Ishikawa (cell line): ENCODE measurements around the gene AGK.
A peak's percentile ranks its signal among the peaks of the same experiment; 100 is the strongest.

ENCODE experiments used
- CEBPB ChIP-seq: IDR thresholded peaks from 2 replicates; pipeline ENCODE4 v1.6.1; 2012
- CREB1 ChIP-seq: IDR thresholded peaks from 2 replicates; pipeline ENCODE4 v1.6.1; 2012; ENCODE audit warnings: low read depth
- EGR1 ChIP-seq: IDR thresholded peaks from 2 replicates; pipeline ENCODE4 v1.6.1; 2012
- EP300 ChIP-seq: IDR thresholded peaks from 2 replicates; pipeline ENCODE4 v1.6.1; 2012; ENCODE audit warnings: borderline replicate concordance
- FOXM1 ChIP-seq: IDR thresholded peaks from 2 replicates; pipeline ENCODE4 v1.6.1; 2012; ENCODE audit warnings: low read depth, borderline replicate concordance
- NFIC ChIP-seq: IDR thresholded peaks from 2 replicates; pipeline ENCODE4 v1.6.1; 2012
- RAD21 ChIP-seq: IDR thresholded peaks from 2 replicates; pipeline ENCODE4 v1.6.1; 2012; ENCODE audit warnings: low read depth
- TAF1 ChIP-seq: IDR thresholded peaks from 2 replicates; pipeline ENCODE4 v1.6.1; 2012; ENCODE audit warnings: low read depth, mild to moderate bottlenecking
- TCF12 ChIP-seq: IDR thresholded peaks from 2 replicates; pipeline ENCODE4 v1.6.1; 2012; ENCODE audit warnings: low read depth
- TEAD4 ChIP-seq: IDR thresholded peaks from 2 replicates; pipeline ENCODE4 v1.6.1; 2012
- YY1 ChIP-seq: IDR thresholded peaks from 2 replicates; pipeline ENCODE4 v1.6.1; 2012; ENCODE audit warnings: low read depth
- ZBTB7A ChIP-seq: IDR thresholded peaks from 2 replicates; pipeline ENCODE4 v1.6.1; 2012; ENCODE audit warnings: low read depth
- TF ChIP-seq, protein P1 (sequence below): IDR thresholded peaks from 2 replicates; pipeline ENCODE4 v1.6.1; 2012
- TF ChIP-seq, protein P2 (sequence below): IDR thresholded peaks from 2 replicates; pipeline ENCODE4 v1.6.1; 2012; ENCODE audit warnings: low read depth, mild to moderate bottlenecking
- TF ChIP-seq, protein P3 (sequence below): IDR thresholded peaks from 2 replicates; pipeline ENCODE4 v1.6.1; 2012

AGK gene

DNA sequence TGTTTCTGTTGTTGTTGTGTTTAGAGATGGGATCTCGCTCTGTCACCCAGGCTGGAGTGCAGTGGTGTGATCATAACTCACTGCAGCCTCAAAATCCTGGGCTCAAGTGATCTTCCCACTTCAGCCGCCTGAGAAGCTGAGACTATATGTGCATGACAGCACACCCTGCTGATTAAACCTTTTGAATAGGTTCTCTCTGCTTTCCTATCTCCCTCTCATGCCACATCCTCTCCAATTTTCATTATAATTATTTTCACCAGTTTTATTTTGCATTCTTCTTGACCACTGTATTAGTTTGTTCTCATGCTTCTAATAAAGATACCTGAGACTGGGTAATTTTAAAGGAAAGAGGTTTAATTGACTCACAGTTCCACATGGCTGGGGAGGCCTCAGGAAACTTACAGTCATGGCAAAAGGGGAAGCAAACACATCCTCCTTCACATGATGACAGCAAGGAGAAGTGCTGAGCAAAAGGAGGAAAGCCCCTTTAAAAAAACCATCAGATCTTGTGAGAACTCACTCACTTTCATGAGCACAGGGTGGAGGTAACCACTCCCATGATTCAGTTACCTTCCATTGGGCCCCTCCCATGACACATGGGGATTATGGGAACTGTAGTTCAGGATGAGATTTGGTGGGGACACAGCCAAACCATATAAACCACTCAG lies 12.9 kb downstream of the AGK start:
- TF ChIP-seq, protein P1, sequence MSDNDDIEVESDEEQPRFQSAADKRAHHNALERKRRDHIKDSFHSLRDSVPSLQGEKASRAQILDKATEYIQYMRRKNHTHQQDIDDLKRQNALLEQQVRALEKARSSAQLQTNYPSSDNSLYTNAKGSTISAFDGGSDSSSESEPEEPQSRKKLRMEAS = no peak
- no peak for TF ChIP-seq TEAD4
- no peak for TF ChIP-seq RAD21
- TF ChIP-seq, protein P2, sequence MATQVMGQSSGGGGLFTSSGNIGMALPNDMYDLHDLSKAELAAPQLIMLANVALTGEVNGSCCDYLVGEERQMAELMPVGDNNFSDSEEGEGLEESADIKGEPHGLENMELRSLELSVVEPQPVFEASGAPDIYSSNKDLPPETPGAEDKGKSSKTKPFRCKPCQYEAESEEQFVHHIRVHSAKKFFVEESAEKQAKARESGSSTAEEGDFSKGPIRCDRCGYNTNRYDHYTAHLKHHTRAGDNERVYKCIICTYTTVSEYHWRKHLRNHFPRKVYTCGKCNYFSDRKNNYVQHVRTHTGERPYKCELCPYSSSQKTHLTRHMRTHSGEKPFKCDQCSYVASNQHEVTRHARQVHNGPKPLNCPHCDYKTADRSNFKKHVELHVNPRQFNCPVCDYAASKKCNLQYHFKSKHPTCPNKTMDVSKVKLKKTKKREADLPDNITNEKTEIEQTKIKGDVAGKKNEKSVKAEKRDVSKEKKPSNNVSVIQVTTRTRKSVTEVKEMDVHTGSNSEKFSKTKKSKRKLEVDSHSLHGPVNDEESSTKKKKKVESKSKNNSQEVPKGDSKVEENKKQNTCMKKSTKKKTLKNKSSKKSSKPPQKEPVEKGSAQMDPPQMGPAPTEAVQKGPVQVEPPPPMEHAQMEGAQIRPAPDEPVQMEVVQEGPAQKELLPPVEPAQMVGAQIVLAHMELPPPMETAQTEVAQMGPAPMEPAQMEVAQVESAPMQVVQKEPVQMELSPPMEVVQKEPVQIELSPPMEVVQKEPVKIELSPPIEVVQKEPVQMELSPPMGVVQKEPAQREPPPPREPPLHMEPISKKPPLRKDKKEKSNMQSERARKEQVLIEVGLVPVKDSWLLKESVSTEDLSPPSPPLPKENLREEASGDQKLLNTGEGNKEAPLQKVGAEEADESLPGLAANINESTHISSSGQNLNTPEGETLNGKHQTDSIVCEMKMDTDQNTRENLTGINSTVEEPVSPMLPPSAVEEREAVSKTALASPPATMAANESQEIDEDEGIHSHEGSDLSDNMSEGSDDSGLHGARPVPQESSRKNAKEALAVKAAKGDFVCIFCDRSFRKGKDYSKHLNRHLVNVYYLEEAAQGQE = no peak
- no peak for TF ChIP-seq CREB1
- no peak for TF ChIP-seq EP300
- no peak for TF ChIP-seq CEBPB
- no peak for TF ChIP-seq FOXM1
- TF ChIP-seq YY1 = no peak
- no peak for TF ChIP-seq EGR1
- TF ChIP-seq, protein P3, sequence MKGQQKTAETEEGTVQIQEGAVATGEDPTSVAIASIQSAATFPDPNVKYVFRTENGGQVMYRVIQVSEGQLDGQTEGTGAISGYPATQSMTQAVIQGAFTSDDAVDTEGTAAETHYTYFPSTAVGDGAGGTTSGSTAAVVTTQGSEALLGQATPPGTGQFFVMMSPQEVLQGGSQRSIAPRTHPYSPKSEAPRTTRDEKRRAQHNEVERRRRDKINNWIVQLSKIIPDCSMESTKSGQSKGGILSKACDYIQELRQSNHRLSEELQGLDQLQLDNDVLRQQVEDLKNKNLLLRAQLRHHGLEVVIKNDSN = no peak
- no peak for TF ChIP-seq NFIC
- no peak for TF ChIP-seq TAF1
- TF ChIP-seq TCF12 = no peak
- TF ChIP-seq ZBTB7A = no peak

DNA sequence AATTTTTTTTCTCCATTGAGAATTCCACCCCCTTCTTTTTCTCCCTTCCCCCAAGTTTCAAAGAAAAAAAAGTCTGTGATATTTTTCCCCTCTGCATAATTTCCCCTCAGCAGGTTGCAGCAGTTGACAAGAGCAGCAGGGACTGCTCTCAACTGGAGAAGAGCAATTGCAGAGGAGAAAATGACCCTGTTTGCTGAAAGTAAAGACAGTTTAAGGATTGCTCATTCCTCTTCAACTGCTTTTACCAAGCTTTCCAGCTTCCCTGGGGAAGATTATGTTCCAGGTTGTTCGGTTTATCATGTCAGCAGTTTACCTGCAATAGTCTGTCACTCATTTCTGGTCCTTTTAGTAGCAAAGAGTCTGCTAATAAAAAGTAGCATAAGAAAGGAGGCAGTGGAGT lies 16.2 kb downstream of the AGK start:
- TF ChIP-seq, protein P3 = no peak
- TF ChIP-seq RAD21 (no peak), CREB1 (no peak), EGR1 (no peak), TCF12 (no peak), TAF1 (no peak), EP300 (no peak), ZBTB7A (no peak), FOXM1 (no peak), CEBPB (no peak), YY1 (no peak), TEAD4 (no peak), NFIC (no peak)
- TF ChIP-seq, protein P2 = no peak
- TF ChIP-seq, protein P1 = no peak

DNA sequence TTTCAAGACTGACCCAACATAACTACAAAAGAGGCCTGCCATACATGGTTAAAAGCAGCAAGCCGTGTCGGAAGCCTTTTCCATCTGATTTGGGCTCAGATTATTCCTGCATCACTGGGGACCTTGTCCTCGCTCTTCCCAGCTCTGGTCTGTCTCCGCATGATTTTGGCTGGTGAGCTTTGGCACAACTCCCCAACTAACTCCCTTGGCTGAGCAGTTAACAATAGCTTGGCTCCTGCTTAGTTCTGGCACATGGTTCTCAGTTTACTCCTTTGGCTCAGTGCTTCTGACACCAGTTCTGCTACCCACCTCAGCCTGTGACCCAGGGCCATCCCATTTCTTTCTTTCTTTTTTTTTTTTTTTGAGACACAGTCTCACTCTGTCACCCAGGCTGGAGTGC lies 17.0 kb downstream of the AGK start:
- TF ChIP-seq CEBPB = no peak
- 0 out of 2 replicates have a peak, but pooled peaks have one; percentile 12 for TF ChIP-seq NFIC

DNA sequence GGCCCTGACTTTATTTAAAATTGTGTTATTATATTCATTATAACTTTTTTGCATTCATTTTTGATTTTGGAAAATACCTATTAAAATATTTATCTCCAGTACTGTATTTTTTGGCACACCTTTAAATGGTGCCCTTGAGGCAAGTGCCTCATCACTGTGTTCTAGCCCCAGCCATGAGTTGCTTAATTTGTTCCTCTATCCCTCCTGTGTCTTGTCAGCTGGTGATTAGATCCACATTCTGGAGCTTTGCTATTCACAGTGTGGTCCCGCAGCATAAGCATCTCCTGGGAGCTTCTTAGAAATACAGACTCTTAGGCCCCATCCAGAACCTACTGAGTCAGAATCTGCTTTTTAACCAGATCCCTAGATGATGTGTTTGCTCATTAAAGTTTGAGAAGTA lies 19.8 kb downstream of the AGK start:
- TF ChIP-seq, protein P2 = no peak
- TF ChIP-seq CEBPB (no peak), CREB1 (no peak), TAF1 (no peak), YY1 (no peak), FOXM1 (no peak), EGR1 (no peak)

DNA sequence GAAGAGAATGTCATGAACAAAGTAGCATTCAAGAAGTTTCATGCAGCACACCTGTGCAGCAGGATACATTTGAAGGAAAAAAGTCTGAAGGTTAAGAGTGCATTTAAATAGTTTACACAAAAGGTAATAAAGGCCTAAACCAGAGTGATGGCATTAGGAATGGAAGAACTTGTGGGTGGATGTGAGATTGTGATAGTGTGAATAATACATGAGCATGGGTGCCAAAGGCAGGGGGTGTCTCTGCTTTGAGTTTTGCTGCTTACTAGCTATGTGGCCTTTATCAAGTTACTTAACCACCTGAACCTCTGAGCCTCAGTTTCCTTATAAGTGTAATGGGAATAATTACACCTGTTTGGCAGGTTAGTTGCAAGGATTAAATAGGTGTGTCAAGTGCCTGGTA lies 21.0 kb downstream of the AGK start:
- TF ChIP-seq TCF12 (no peak), FOXM1 (no peak), RAD21 (no peak), TEAD4 (no peak), CEBPB (no peak), YY1 (no peak), EGR1 (no peak), EP300 (no peak), CREB1 (no peak), TAF1 (no peak), NFIC (no peak), ZBTB7A (no peak)
- TF ChIP-seq, protein P2 = no peak
- TF ChIP-seq, protein P1 = no peak
- TF ChIP-seq, protein P3 = no peak
